NCI-H1694 treated with DMSO at 0.1 percent for 48 hours (cell line): Measurements from ENCODE around the gene RABEP1.

Experiments used
- DNase-seq: peaks from one replicate; lab custom pipeline; 2025; lab: John Stamatoyannopoulos, UW

The RABEP1 gene

GRCh38 chr17:5362162-5362811, 80.2 kb downstream of the RABEP1 start:
- no peak for DNase-seq

DNA sequence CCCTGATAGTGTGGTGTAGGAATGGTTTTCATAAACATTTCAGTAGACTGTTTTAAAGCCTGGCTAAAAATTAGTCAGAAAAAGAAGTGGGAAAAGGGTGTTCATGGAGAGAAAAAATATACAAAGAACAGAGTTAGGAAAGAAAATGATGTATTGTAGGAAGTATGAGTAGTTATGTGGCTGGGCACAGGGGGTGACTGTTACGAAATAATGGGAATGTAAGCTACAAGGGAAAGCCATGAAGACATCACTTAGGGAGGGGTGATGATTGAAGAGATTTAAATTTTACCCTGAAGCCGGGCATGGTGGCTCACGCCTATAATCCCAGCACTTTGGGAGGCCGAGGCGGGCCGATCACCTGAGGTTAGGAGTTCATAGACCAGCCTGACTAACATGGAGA, 82.1 kb downstream of the RABEP1 start:
- no peak for DNase-seq

- DNase-seq = no peak
These were observed 82.6 kb downstream of the RABEP1 start for GRCh38 chr17:5364696-5365095.

- DNase-seq = no peak
These were observed 83.7 kb downstream of the RABEP1 start for GRCh38 chr17:5365831-5366230.

- no peak for DNase-seq
These were observed 88.3 kb downstream of the RABEP1 start for GRCh38 chr17:5370411-5370810.

DNA sequence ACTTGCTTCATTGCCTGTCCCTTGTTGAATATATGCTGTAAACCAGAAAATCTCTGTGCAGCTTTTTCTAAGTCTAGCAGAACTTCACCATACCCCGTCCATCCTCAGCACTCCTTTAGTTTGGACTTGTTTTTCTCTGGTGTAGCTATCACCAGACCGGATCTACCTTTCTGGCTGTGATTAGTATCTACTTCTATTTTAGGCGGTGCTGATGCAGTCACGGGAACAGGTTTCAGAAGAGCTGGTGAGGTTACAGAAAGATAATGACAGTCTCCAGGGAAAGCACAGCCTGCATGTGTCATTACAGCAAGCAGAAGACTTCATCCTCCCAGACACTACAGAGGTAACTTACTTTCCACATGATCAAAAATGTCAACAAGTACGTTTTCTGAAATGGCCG, 91.0 kb downstream of the RABEP1 start:
- DNase-seq = no peak

DNA sequence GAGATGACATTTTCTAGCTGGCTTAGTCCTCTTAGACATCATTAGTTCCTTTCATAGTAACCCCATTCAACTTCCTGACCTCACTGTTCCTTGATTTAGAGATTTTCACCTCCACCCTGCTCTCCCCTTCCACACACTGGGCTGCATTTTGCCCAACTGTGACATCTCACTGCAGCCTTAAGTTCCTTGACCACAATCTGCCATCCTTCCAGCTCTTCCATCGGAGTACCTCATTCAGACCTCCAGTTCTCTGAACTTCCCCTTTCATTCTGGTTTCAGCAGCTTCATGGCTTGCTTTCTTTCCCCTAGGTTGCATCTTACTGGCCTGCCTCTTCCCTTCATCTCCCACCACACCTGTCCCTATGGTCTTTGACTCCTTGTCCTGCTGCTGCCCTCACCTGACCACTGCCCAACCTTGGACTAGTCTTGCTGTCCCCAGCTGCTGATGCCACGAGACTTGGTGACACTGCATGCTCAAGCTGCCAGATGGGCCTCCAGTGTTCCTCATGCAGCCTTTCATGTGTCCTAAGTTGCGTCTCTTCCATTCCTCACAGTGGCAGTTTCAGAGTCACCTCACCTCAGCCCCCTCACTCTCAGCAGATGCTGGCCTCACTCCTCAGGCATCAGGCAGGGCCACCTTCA, 96.6 kb downstream of the RABEP1 start:
- DNase-seq = no peak

DNA sequence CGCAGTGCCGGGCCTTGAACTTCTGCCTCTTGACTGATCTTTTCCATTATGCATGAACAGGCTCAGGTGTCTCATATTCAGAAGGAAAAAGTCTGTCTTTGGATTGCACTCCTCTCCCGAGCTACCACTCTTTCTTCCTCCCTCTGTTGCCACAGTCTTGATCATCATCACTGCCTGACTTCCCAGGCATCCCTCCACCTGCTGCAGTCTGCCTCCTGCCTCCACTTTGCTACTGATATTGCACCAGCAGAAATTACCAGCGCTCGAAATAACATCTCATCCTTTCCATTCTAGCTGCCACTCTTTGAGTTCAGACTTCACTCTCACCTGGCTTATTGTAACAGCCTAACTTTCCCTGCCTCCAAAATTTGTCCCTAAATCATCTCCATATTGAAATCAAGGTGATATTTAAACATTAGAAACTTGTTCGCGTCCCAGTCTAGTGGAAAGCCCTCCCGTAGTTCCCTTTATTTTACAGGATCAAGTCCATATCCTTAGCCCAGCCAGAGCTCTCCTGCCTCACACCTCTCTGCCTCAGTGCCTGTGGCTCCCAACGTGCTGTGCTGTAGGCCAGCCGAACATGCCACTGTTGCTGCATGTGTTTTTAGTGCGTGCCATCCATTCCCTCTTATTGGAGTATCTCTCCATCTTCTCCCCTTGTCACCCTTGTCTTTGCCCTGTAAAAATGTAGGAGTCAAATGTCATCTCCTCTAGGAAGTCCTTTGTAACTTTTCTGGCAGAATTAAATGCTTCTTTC, 97.4 kb downstream of the RABEP1 start:
- no peak for DNase-seq

DNA sequence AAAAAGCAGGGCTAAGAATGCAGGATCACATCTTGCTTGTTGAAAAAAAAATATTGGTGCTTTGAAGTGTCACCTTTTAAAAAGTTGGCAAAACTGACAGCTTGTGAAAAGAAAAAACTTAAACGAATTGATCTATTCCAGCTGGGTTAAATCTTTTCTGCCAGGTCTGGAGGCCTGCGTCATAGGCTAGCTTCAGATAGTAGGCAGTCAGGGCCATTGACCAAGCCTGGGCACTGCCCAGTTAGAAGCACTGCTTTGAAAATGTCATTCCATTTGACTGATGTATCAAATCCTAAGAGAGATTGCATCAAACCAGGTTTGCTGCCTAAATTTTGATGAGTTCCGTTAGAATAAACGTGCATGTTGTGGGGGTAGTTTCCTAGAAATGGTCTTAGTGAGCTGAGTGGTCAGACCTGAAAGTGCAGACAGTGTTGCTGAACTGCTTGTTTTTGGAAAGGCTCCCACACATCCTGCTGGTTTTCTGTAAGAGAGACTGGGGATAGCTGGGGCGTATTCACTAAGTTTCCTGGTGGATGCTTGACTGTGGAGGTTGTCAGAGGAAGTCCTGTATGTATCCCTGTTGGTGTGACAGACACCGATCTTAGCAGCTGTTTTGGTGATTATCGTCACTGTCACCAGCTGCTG, 98.5 kb downstream of the RABEP1 start:
- DNase-seq = no peak

DNA sequence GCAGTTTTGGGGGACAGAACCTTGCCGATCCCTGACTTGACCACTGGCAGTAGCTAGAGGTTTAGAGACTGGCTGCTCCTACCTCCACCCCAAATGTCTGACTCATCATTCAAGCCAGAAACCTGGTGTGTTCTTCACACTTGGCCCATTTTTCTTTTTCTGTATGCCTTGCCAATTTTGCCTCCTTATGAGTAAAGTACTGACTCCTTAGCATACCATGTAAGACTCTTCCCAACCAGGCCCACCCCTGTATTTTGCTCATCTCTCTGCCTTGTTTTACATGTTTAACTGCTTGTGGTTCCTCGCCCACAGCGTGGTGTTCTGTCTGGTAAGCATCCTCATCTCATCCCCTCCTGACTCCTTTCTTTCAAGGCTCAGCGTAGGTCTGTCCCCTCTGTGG, 99.5 kb downstream of the RABEP1 start:
- DNase-seq = no peak

- no peak for DNase-seq
These were observed 109.6 kb downstream of the RABEP1 start for GRCh38 chr17:5391678-5392077.

GRCh38 chr17:5396612-5397011, 114.5 kb downstream of the RABEP1 start:
- no peak for DNase-seq

GRCh38 chr17:5399767-5400166, 117.7 kb downstream of the RABEP1 start:
- DNase-seq = no peak

DNA sequence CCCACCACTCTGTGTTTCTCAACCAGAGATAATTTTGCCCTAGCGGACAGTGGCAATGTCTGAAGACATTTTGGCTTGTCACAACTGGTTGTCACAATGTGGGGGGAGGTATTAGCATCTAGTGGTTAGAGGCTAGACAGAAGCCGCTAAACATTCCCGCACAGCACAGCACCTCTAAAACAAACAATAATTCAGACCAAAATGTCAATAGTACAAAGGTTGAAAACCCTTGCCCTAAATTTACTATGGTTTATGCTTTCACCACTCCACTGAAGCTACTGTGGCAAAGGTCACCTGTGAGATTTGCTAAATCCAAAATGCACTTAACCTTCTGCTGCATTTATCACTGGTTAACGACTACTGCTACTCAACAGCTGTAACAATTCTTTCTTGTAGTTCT, 123.3 kb downstream of the RABEP1 start:
- DNase-seq = no peak

- DNase-seq = no peak
These were observed 126.1 kb downstream of the RABEP1 start for GRCh38 chr17:5408186-5408585.

- DNase-seq = no peak
These were observed 128.6 kb downstream of the RABEP1 start for GRCh38 chr17:5410594-5411272.

DNA sequence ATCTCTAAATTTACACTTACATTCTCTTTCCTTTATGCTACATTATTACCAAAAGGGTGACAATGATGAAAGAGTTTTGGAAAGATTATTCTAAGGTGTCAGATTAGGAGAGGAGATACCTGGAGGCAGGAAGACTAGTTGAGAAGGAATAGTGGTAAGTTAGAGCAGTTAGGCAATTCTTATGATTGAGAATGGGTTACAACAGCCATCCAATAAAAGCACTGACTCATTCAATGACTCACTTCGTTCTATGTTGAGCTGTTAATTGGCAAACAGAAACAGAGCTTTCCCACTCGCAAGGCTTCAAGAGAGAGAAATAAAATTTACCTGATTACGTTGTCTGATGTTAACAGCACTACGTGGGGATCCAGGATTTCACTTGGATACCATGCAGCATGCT, 131.6 kb downstream of the RABEP1 start:
- DNase-seq = no peak

DNA sequence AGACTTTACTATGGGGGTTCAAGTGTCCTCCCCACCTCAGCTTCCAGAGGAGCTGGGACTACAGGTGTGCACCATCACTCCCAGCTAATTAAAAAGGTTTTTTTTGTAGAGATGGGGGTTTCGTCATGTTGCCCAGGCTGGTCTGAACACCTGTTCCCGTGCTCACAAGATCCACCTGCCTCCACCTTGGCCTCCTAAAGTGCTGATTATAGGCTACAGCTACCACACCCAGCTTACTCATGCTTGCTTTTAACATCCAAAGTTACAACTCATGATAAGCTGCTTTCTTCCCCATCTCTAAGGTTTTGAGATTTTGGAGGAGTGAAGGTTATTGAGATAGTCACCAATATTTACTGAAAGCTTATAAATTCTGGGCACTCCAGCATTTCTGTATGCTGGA, 134.8 kb downstream of the RABEP1 start:
- DNase-seq = no peak

GRCh38 chr17:5418858-5419355, 136.8 kb downstream of the RABEP1 start:
- DNase-seq = peak; percentile 25

- DNase-seq = peak; percentile 98
These were observed 137.4 kb downstream of the RABEP1 start, which contains the start of gene NUP88 for GRCh38 chr17:5419356-5419958. TSS of gene NUP88 (minus strand) at chr17:5419662. CDS start at chr17:5419650, 12 bp downstream.

DNA sequence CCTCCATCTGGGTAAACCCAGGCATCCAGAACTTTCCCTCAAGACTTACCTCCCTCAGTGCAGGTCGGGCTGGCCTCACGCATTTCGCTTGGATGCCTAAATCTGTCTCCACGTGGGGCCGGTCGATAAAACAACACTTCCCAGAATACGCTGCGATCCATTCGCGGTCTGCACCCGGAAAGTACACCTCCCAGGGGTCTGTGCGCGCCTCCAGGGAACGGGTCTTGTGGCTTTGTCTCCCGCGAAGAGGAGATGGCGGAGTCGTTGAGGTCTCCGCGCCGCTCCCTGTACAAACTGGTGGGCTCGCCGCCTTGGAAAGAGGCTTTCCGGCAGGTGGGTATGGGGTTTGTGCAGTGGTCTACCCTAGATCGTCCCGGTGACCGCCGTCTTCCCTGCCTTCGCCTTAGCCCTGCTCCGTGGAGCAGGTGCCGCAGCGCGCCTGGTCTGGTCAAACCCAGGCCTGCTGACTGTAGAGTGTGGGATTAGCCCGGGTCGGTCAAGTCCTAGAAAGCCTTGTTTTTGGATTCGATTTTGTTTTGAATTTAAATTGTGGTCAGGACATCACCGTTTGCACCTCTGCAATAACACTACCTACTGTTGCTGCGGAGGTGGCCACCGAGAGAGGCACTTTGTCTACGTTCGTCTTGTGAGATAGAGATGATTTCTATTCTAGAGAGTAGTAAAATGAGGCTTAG, 138.0 kb downstream of the RABEP1 start, which contains the start of gene RPAIN:
Gene RPAIN, plus strand, starts transcription at position 224 of the 695 bp plus-strand sequence. Its CDS starts 29 bp downstream, at position 253.
- DNase-seq = peak; percentile 96
